ENCODE results near the gene SH3TC1.

SH3TC1 gene

DNA sequence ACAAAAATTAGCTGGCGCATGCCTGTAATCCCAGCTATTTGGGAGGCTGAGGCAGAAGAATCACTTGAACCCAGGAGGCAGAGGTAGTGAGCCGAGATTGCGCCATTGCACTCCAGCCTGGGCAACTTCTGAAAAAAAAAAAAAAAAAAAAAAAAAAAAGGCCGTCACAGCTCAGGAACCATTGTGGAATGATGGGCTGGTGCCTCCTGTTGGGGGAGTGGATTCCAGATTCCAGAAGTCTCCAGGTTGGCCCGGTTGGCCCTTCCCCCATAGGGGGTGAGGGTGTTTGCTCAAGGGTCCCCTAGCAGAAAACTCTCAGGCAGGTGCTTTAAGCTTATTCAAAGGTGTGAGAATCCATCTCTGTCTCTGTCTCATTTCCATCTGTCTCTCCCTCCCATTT is 11.5 kb downstream of the SH3TC1 start:
- H3K27ac ChIP-seq: no peak overlapping the region
- intact Hi-C loops (cut with DNase I; ENCODE audit: low total_unique reads): no loop called here
- H3K27me3 ChIP-seq: peaks cover 0 to 24% of the 10 kb centered on the region in 2 donors
- no peaks in the 10 kb centered on the region for H3K9me3 ChIP-seq
- TF ChIP-seq, protein P1, sequence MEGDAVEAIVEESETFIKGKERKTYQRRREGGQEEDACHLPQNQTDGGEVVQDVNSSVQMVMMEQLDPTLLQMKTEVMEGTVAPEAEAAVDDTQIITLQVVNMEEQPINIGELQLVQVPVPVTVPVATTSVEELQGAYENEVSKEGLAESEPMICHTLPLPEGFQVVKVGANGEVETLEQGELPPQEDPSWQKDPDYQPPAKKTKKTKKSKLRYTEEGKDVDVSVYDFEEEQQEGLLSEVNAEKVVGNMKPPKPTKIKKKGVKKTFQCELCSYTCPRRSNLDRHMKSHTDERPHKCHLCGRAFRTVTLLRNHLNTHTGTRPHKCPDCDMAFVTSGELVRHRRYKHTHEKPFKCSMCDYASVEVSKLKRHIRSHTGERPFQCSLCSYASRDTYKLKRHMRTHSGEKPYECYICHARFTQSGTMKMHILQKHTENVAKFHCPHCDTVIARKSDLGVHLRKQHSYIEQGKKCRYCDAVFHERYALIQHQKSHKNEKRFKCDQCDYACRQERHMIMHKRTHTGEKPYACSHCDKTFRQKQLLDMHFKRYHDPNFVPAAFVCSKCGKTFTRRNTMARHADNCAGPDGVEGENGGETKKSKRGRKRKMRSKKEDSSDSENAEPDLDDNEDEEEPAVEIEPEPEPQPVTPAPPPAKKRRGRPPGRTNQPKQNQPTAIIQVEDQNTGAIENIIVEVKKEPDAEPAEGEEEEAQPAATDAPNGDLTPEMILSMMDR (IDR thresholded peaks at IDR 0.05): no peak
- H3K4me1 ChIP-seq: peaks cover 0 to 13% (median 9%) of the 10 kb centered on the region in 4 donors
- H3K36me3 ChIP-seq: no peaks in the 10 kb centered on the region
- no peak overlapping the region for H3K4me3 ChIP-seq
- no peak for DNase-seq

DNA sequence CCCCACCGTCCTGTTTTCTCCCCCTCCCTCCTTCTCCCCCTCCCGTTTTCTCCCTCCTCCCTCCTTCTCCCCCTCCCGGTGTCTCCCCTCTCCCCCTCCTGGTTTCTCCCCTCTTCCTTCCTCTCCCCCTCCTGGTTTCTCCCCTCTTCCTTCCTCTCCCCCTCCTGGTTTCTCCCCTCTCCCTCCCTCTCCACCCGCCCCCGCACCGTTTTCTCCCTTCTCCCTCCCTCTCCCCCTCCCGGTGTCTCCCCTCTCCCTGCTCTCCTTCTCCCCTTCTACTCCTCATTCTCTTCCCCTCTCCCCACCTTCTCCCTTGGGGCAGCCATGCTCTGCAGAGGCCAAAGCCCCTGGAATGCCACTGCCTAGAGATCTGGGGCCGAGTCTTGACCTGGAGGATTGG is 12.2 kb downstream of the SH3TC1 start:
- Histone ChIP-seq H3K27me3 (peaks cover 0 to 23% of the 10 kb centered on the region in 2 donors), H3K4me3 (no peak overlapping the region), H3K9me3 (no peaks in the 10 kb centered on the region), H3K4me1 (peaks cover 0 to 13% (median 10%) of the 10 kb centered on the region in 4 donors), H3K36me3 (peaks cover 0 to 6% (median 0%) of the 10 kb centered on the region in 3 donors), H3K27ac (no peak overlapping the region)
- intact Hi-C loops (cut with DNase I; ENCODE audit: low total_unique reads): no loop called here
- TF ChIP-seq, protein P1 (IDR thresholded peaks at IDR 0.05): no peak
- no peak for DNase-seq

DNA sequence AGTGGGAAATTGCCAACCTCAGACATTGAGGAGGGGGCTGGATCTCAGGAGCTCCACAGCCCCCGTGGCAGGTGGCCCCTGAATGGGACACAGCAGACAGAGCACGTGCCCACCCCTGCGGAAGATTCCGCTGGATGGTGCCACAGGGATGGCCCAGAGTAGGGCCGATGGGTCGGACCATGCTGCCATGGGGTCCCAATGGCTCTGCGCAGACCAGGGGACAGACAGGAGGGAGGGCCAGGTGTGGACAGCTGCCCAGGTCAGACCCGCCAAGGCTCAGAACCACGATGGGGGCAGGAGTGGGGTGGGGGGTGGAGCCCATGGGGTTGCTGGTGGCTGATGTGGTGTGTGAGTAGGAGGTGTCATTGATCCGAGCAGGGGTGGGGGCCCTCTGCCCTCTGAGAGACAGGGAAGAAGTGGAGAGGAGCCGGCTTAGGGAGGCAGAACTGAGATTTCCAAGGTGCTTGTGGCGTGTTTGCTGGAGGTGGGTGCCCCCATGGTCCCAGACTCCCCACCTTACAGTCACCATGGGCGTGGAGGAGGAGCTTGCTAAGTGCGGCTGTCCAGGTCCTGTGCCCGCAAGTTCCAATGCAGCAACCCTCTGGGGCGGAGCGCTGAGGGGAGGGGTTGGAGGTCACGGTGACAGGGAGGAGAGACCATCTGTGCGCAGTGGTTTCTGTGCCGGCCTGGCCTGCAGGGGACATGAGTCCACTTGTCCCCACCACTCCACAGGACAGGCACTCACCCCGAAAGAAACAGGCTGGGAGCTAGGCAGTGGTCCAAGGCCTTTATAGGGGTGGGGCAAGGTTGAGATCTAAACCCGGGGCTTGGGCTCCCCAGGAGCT is 12.9 kb downstream of the SH3TC1 start:
- Histone ChIP-seq H3K27ac (no peak overlapping the region), H3K4me1 (peaks cover 0 to 13% (median 10%) of the 10 kb centered on the region in 4 donors), H3K4me3 (no peak overlapping the region), H3K9me3 (no peaks in the 10 kb centered on the region), H3K36me3 (peaks cover 0 to 10% (median 0%) of the 10 kb centered on the region in 3 donors), H3K27me3 (peaks cover 0 to 30% of the 10 kb centered on the region in 2 donors)
- intact Hi-C loops (cut with DNase I; ENCODE audit: low total_unique reads): no loop called here
- TF ChIP-seq, protein P1 (IDR thresholded peaks at IDR 0.05): no peak
- DNase-seq: no peak

DNA sequence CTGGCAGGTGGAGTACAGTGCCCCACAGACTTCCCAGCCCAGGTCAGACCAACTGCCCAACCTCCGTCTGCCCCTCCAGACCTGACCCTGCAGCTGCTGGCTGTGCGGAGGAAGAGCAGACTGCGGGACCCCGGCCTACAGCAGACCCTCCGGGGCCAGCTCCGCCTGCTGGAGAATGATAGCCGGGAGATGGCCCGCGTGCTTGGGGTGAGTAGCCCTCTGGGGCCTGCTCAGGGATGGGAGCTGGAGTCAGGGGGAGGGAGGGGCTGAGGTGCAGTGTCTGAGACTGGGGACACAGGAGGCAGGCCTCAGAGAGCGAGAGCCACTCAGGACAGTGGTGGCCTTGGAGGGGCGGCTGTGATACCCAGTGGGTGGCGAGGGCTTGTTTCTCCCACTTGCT is 13.5 kb downstream of the SH3TC1 start:
- intact Hi-C loops (cut with DNase I; ENCODE audit: low total_unique reads): no loop called here
- H3K9me3 ChIP-seq: no peaks in the 10 kb centered on the region
- DNase-seq: no peak
- no peak overlapping the region for H3K27ac ChIP-seq
- H3K4me1 ChIP-seq: peaks cover 0 to 13% (median 10%) of the 10 kb centered on the region in 4 donors
- peaks cover 0 to 32% of the 10 kb centered on the region in 2 donors for H3K27me3 ChIP-seq
- H3K4me3 ChIP-seq: no peak overlapping the region
- TF ChIP-seq, protein P1 (IDR thresholded peaks at IDR 0.05): no peak
- peaks cover 0 to 10% (median 0%) of the 10 kb centered on the region in 3 donors for H3K36me3 ChIP-seq

DNA sequence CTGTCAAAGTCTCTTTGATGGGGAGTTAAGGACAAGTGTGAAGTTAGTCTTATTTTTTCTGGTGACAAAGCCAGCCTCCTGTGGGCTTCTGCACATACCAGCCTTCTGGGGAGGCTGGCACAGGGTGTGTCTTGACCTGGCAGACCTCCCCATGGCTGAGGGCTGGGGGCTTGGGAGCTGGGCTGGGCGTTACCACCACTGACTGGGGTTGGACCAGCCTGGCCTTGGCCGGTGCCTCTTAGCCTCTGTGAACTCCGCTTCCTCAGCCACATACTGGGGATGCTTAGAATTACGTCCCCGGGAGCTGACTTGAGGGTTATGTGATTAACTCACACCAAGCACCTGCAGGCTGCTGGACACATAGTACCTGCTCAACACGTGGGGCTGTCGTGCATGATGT is 14.0 kb downstream of the SH3TC1 start:
- TF ChIP-seq, protein P1 (IDR thresholded peaks at IDR 0.05): no peak
- Histone ChIP-seq H3K27me3 (peaks cover 0 to 28% of the 10 kb centered on the region in 2 donors), H3K27ac (no peak overlapping the region), H3K4me3 (no peak overlapping the region), H3K4me1 (peaks cover 0 to 13% (median 10%) of the 10 kb centered on the region in 4 donors), H3K36me3 (peaks cover 0 to 10% (median 0%) of the 10 kb centered on the region in 3 donors), H3K9me3 (no peaks in the 10 kb centered on the region)
- intact Hi-C loops (cut with DNase I; ENCODE audit: low total_unique reads): no loop called here
- DNase-seq: no peak

Measured in tibial artery (tissue), 4 donors.